ENCODE data around the gene MAN1C1. TPM values are rescaled to one million over a fixed set of nuclear protein-coding genes. Genes with fewer than 3 reads are reported as not detected.

The MAN1C1 gene
- total and polyA plus RNA-seq, 2 donors (not counting 3 experiments of a cell fraction or from before 2014, with no cell fraction given) = 1.5 to 4.0 TPM

GRCh38 chr1:25685938-25686665 lies 69.5 kb downstream of the MAN1C1 start:
- no peaks in the 10 kb centered on the region for H3K9me3 ChIP-seq (replicated peaks; ENCODE audit: control insufficient read depth, insufficient read depth, low read length)
- no peaks in the 10 kb centered on the region for H4K20me1 ChIP-seq (replicated peaks; ENCODE audit: control insufficient read depth, extremely low read depth, insufficient read depth, low read length)
- FAIRE-seq (no peak), DNase-seq (ENCODE audit: low read depth, low spot score) (no peak)
- no peak overlapping the region for H3K4me2 ChIP-seq (ENCODE audit: insufficient read depth, low read length)
- POLR2A ChIA-PET = no interaction called here
- intact Hi-C loops (cut with micrococcal nuclease) = no loop called here
- BruUV-seq (replicated peaks) = no TSS peak
- H3K27ac ChIP-seq (ENCODE audit: insufficient read depth, low read depth, low read length) = no peak overlapping the region
- TF ChIP-seq POLR2AphosphoS5 (IDR thresholded peaks at IDR 0.05; ENCODE audit: insufficient read depth, low read depth, low read length) (no peak), GATA2 (IDR thresholded peaks at IDR 0.05; ENCODE audit: insufficient read depth, insufficient read length, low read depth, low read length) (no peak), MYC (IDR thresholded peaks at IDR 0.05; ENCODE audit: low read depth, low read length) (no peak), EZH2 (IDR thresholded peaks at IDR 0.05; ENCODE audit: borderline replicate concordance, low read depth, low read length, severe bottlenecking) (no peak), JUN (IDR thresholded peaks at IDR 0.05; ENCODE audit: borderline replicate concordance, insufficient read depth, insufficient read length, low read depth) (no peak), CTCF (IDR thresholded peaks at IDR 0.05; ENCODE audit: extremely low read depth in 1 of 2, insufficient read depth in 1 of 2, low read depth in 1 of 2, low read length in 2 of 2) (no peak), MAX (IDR thresholded peaks at IDR 0.05; ENCODE audit: insufficient read depth, insufficient read length) (no peak), FOS (IDR thresholded peaks at IDR 0.05; ENCODE audit: borderline replicate concordance, insufficient read depth, low read length) (no peak), POLR2A (IDR thresholded peaks at IDR 0.05; ENCODE audit: low read depth, low read length) (no peak)
- H3K9ac ChIP-seq (replicated peaks; ENCODE audit: extremely low read depth, insufficient read depth, low read length) = no peak overlapping the region
- no peak overlapping the region for H3K4me3 ChIP-seq (replicated peaks in 1 of 3; ENCODE audit: insufficient read depth in 1 of 3, low read depth in 1 of 3, low read length in 3 of 3)
- no peak overlapping the region for H2AFZ ChIP-seq (ENCODE audit: low read depth, low read length)
- peaks cover 0 to 2% of the 10 kb centered on the region in 2 experiments for H3K27me3 ChIP-seq (ENCODE audit: control insufficient read depth in 2 of 2, insufficient read depth in 2 of 2, low read length in 2 of 2)
- H3K9me1 ChIP-seq (replicated peaks; ENCODE audit: control insufficient read depth, extremely low read depth, insufficient read depth, low read length) = no peaks in the 10 kb centered on the region
- no peaks in the 10 kb centered on the region for H3K36me3 ChIP-seq (ENCODE audit: control insufficient read depth in 2 of 2, extremely low read depth in 1 of 2, insufficient read depth in 2 of 2, low read length in 2 of 2)
- dilution Hi-C loops (cut with MboI; ENCODE audit: extremely low pct_ligation_motif_present, low sequenced_read_pairs) = no loop called here
- CTCF ChIA-PET = interaction anchor here (1.4 kb wide), 1 partner anchor 40 kb away, joined by 3 read pairs; no protein-coding TSS in a partner anchor
- no peaks in the 10 kb centered on the region for H3K4me1 ChIP-seq (ENCODE audit: control insufficient read depth, extremely low read depth, insufficient read depth, low read length)
- H3K79me2 ChIP-seq (ENCODE audit: control insufficient read depth, insufficient read depth, low read length) = no peaks in the 10 kb centered on the region

All from endothelial cell of umbilical vein (primary cell).